Suprapubic skin (tissue), 4 donors: ENCODE measurements around the gene CREB5. TPM values are rescaled to one million over a fixed set of nuclear protein-coding genes. Genes with fewer than 3 reads are reported as not detected.

Experiments
- DNase-seq, 2 donors: peaks; one replicate each; pipeline ENCODE4 v3.0.0-alpha.2; 2019; ENCODE audit warnings: low spot score in 2 of 2
- H3K27ac ChIP-seq: fragments of 200-600 bp; sonication (generic); one replicate; pipeline ENCODE4 v1.5.1; 2019
- H3K27me3 ChIP-seq: fragments of 200-600 bp; sonication (generic); one replicate; pipeline ENCODE4 v1.5.1; 2019
- H3K36me3 ChIP-seq: fragments of 200-600 bp; sonication (generic); one replicate; pipeline ENCODE4 v1.5.1; 2019
- H3K4me1 ChIP-seq: fragments of 200-600 bp; sonication (generic); one replicate; pipeline ENCODE4 v1.5.1; 2019
- H3K4me3 ChIP-seq: fragments of 200-600 bp; sonication (generic); one replicate; pipeline ENCODE4 v1.5.1; 2019; ENCODE audit warnings: mild to moderate bottlenecking
- H3K9me3 ChIP-seq: fragments of 200-600 bp; sonication (generic); one replicate; pipeline ENCODE4 v1.5.1; 2019
- CTCF ChIP-seq, 2 donors: fragments of 200-600 bp in 1 of 2; fragments of 450-650 bp in 1 of 2; sonication (generic) in 1 of 2; IDR thresholded peaks; one replicate each; pipeline ENCODE4 v1.5.1; 2016 to 2019; ENCODE audit warnings: antibody characterized with exemption in 2 of 2, mild to moderate bottlenecking in 1 of 2, moderate library complexity in 1 of 2
- EP300 ChIP-seq: sonication (generic); formaldehyde crosslinking; IDR thresholded peaks from one replicate; pipeline ENCODE4 v1.6.1; 2017; ENCODE audit warnings: antibody characterized with exemption
- POLR2A ChIP-seq, 2 donors: fragments of 450-650 bp; IDR thresholded peaks; one replicate each; pipeline ENCODE4 v1.6.1; 2017; ENCODE audit warnings: antibody characterized with exemption in 2 of 2, mild to moderate bottlenecking in 2 of 2, moderate library complexity in 2 of 2
- POLR2AphosphoS5 ChIP-seq, 3 donors: sonication (generic); formaldehyde crosslinking; IDR thresholded peaks; one replicate each; pipeline ENCODE4 v1.6.1; 2017; ENCODE audit warnings: antibody characterized with exemption in 3 of 3
- WGBS: methylation state at CpG from one replicate; pipeline ENCODE4 v1.1.5; 2018; 5-methylcytosine and 5-hydroxymethylcytosine counted together
- total RNA-seq, 4 donors: library from RNA; depleted of rRNA; stranded (reverse); fragments of >200 nt; gene quantifications; one replicate each; pipeline ENCODE4 v1.1.0, GENCODE V29; 2016

The CREB5 gene
- total RNA-seq, 4 donors from 2014 or later = 6.2 to 12.1 (median 10.0) TPM

DNA sequence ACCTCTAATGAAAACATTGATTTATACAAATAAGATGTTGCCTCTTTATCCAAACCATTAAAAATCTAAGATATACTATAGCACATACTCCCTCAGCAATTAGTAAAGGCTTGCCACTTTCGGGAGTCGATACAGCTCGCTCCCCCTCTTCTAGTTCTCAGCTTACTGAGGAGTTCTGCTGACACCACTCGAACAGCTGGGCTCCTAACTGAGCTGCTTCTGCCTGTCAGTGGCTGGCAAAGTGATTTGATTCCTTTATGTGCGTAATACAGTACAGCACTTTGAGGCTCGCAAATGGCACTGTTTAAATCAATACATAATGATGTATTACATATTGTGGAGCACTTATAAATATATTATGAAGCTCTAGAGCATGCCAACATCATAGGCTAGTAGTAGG lies 241.8 kb downstream of the CREB5 start:
- DNase-seq = no peak
- H3K9me3 ChIP-seq = no peaks in the 10 kb centered on the region
- no peaks in the 10 kb centered on the region for H3K36me3 ChIP-seq
- H3K4me1 ChIP-seq = no peaks in the 10 kb centered on the region
- TF ChIP-seq POLR2A (IDR thresholded peaks at IDR 0.05) = no peak
- no peak for TF ChIP-seq POLR2AphosphoS5 (IDR thresholded peaks at IDR 0.05)
- TF ChIP-seq EP300 = no peak
- no peak for TF ChIP-seq CTCF (IDR thresholded peaks at IDR 0.05)
- H3K27me3 ChIP-seq = no peaks in the 10 kb centered on the region
- no peak overlapping the region for H3K27ac ChIP-seq
- H3K4me3 ChIP-seq = no peak overlapping the region
- WGBS = 80% methylated on average over 6 of the region's 6 CpGs

- TF ChIP-seq POLR2AphosphoS5 (IDR thresholded peaks at IDR 0.05) (no peak), POLR2A (IDR thresholded peaks at IDR 0.05) (no peak), CTCF (IDR thresholded peaks at IDR 0.05) (no peak), EP300 (no peak)
- WGBS = 78% methylated on average over 1 of the region's 1 CpG
- peaks cover 5% of the 10 kb centered on the region for H3K9me3 ChIP-seq
- H3K27ac ChIP-seq = no peak overlapping the region
- DNase-seq = no peak
- H3K36me3 ChIP-seq = no peaks in the 10 kb centered on the region
- no peaks in the 10 kb centered on the region for H3K4me1 ChIP-seq
- H3K27me3 ChIP-seq = no peaks in the 10 kb centered on the region
- H3K4me3 ChIP-seq = no peak overlapping the region
Observed at GRCh38 chr7:28656529-28656928, 244.2 kb downstream of the CREB5 start.

DNA sequence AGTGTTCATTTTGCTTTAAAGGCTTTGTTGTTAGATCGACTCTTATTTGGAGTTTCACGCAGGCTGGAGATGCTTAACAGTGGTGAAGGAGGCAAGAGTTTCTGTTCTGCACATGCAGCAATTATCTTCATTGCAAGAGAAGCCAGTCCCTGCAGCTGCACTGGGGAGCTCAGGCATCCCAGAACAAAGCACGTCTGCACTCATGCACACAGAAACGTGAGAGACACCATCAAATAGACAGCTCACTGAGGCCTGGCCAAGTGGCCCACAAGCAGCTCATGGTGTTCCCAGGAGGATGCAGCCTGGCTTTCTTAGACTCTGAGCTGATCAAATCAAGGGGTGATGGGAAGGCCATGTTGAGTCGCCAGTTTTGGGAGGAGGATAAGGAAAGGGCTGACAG lies 246.1 kb downstream of the CREB5 start:
- no peaks in the 10 kb centered on the region for H3K4me1 ChIP-seq
- H3K27me3 ChIP-seq = no peaks in the 10 kb centered on the region
- 74% methylated on average over 5 of the region's 5 CpGs for WGBS
- no peak for DNase-seq
- H3K4me3 ChIP-seq = no peak overlapping the region
- no peaks in the 10 kb centered on the region for H3K36me3 ChIP-seq
- H3K27ac ChIP-seq = no peak overlapping the region
- peaks cover 5% of the 10 kb centered on the region for H3K9me3 ChIP-seq
- TF ChIP-seq EP300 (no peak), POLR2A (IDR thresholded peaks at IDR 0.05) (no peak), CTCF (IDR thresholded peaks at IDR 0.05) (no peak), POLR2AphosphoS5 (IDR thresholded peaks at IDR 0.05) (no peak)

DNA sequence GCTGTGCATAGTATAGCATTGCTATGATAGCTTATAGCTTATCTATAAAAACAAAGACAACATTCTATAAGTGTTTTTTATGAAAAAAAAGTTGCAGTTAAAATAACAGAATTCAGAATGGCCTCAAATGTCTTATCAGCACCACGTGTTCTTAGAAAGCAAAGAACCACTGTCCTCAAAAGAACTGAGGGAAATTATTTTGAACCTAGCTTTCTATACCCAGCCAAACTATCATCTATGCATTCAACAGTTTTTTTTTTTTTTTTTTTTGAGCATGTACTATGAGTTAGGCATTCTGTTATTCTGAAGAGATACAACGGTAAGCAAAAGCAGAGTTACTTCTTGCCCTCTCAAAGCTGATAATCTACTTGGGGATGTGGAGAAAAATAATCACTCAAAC lies 247.8 kb downstream of the CREB5 start:
- WGBS = 95% methylated on average over 2 of the region's 2 CpGs
- Histone ChIP-seq H3K36me3 (no peaks in the 10 kb centered on the region), H3K4me1 (no peaks in the 10 kb centered on the region), H3K9me3 (peaks cover 5% of the 10 kb centered on the region), H3K4me3 (no peak overlapping the region), H3K27me3 (no peaks in the 10 kb centered on the region), H3K27ac (no peak overlapping the region)
- TF ChIP-seq POLR2A (IDR thresholded peaks at IDR 0.05) (no peak), CTCF (IDR thresholded peaks at IDR 0.05) (no peak), EP300 (no peak), POLR2AphosphoS5 (IDR thresholded peaks at IDR 0.05) (no peak)
- no peak for DNase-seq

DNA sequence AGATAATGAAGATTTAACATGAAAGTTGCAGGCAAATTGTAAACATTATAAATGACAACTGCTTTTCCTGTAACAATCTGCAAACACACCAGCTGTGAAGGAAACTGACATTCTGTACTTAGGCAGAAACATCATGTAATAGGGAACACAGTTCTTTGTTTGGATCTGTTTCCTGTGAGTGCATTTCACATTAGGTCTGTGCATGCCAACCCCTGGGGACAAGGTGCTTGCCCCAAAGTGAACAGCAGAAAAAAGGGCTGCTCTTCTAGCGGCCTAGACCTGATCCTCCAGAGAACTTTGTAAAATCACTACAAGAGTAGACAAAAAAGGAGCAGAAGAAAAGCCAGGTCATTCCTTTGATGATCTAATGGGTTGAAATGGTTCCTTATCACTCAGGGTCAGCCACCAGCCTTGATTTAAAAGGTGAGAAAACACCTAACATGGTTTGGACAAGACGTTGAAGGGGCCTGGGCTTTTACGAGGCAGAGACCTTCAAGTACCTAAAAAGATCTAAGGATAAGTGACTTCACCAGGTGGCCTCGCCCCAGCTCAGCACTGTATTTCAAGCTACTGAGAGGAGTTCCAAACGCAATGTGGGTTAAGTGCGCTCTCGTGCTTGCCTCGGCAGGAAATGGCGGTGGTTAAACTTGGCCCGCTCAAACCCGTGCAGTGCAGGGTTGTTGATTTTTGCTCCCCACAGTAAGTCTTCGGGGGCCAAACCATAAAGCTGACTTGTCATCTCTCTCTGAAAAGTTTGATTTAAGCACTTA lies 249.7 kb downstream of the CREB5 start:
- Histone ChIP-seq H3K27ac (no peak overlapping the region), H3K4me3 (no peak overlapping the region), H3K27me3 (no peaks in the 10 kb centered on the region), H3K9me3 (peaks cover 5% of the 10 kb centered on the region), H3K4me1 (no peaks in the 10 kb centered on the region), H3K36me3 (no peaks in the 10 kb centered on the region)
- 77% methylated on average over 12 of the region's 12 CpGs for WGBS
- no peak for TF ChIP-seq POLR2A (IDR thresholded peaks at IDR 0.05)
- DNase-seq = no peak
